ENCODE results near the gene RREB1.

The RREB1 gene

GRCh38 chr6:7228662-7229375, 121.1 kb downstream of the RREB1 start:
- CTCF ChIA-PET = no interaction called here
- DNase-seq (ENCODE audit: extremely low spot score) = no peak
- POLR2A ChIA-PET = no interaction called here
- TF ChIP-seq PKNOX1 (IDR thresholded peaks at IDR 0.05) (no peak), CTBP1 (IDR thresholded peaks at IDR 0.05; ENCODE audit: borderline replicate concordance) (no peak), TARDBP (IDR thresholded peaks at IDR 0.05) (no peak), ELF4 (IDR thresholded peaks at IDR 0.05) (no peak), ZNF384 (IDR thresholded peaks at IDR 0.05) (no peak), SP1 (IDR thresholded peaks at IDR 0.05) (no peak), SUZ12 (IDR thresholded peaks at IDR 0.05) (no peak), LEF1 (IDR thresholded peaks at IDR 0.05; ENCODE audit: borderline replicate concordance) (no peak), BHLHE40 (IDR thresholded peaks at IDR 0.05; ENCODE audit: borderline replicate concordance) (no peak), ARNT (IDR thresholded peaks at IDR 0.05) (no peak)

GRCh38 chr6:7229376-7230326, 121.9 kb downstream of the RREB1 start:
- CTCF ChIA-PET = no interaction called here
- TF ChIP-seq TARDBP (IDR thresholded peaks at IDR 0.05) = no peak
- no peak for TF ChIP-seq L3MBTL2 (conservative IDR thresholded peaks at IDR 0.05)
- POLR2A ChIA-PET = no interaction called here
- no peak for DNase-seq (ENCODE audit: extremely low spot score)

- ChIA-PET POLR2A (no interaction called here), CTCF (no interaction called here)
- DNase-seq (ENCODE audit: extremely low spot score) = no peak
- no peak for TF ChIP-seq SUZ12 (IDR thresholded peaks at IDR 0.05)
- TF ChIP-seq ZNF384 (IDR thresholded peaks at IDR 0.05) = no peak
Observed at GRCh38 chr6:7230327-7230691, 122.5 kb downstream of the RREB1 start.

- TF ChIP-seq TARDBP (IDR thresholded peaks at IDR 0.05) (no peak), FOXA1 (IDR thresholded peaks at IDR 0.05) (no peak), HDGF (IDR thresholded peaks at IDR 0.05; ENCODE audit: borderline replicate concordance) (no peak), LEF1 (IDR thresholded peaks at IDR 0.05; ENCODE audit: borderline replicate concordance) (no peak), FOXM1 (IDR thresholded peaks at IDR 0.05; ENCODE audit: borderline replicate concordance) (no peak), ARNT (IDR thresholded peaks at IDR 0.05) (no peak), ZNF384 (IDR thresholded peaks at IDR 0.05) (no peak), L3MBTL2 (conservative IDR thresholded peaks at IDR 0.05) (no peak), SP1 (IDR thresholded peaks at IDR 0.05) (no peak), PKNOX1 (IDR thresholded peaks at IDR 0.05) (no peak), SUZ12 (IDR thresholded peaks at IDR 0.05) (no peak), ELF4 (IDR thresholded peaks at IDR 0.05) (no peak), BHLHE40 (IDR thresholded peaks at IDR 0.05; ENCODE audit: borderline replicate concordance) (no peak)
- no peak for DNase-seq (ENCODE audit: extremely low spot score)
- ChIA-PET CTCF (no interaction called here), POLR2A (no interaction called here)
Observed at GRCh38 chr6:7230956-7231713, 123.4 kb downstream of the RREB1 start.

GRCh38 chr6:7232351-7232750, 124.6 kb downstream of the RREB1 start:
- TF ChIP-seq ZNF384 (IDR thresholded peaks at IDR 0.05) = no peak
- no peak for TF ChIP-seq BHLHE40 (IDR thresholded peaks at IDR 0.05; ENCODE audit: borderline replicate concordance)
- TF ChIP-seq LEF1 (IDR thresholded peaks at IDR 0.05; ENCODE audit: borderline replicate concordance) = no peak
- TF ChIP-seq FOXM1 (IDR thresholded peaks at IDR 0.05; ENCODE audit: borderline replicate concordance) = no peak
- TF ChIP-seq L3MBTL2 (conservative IDR thresholded peaks at IDR 0.05) = no peak
- DNase-seq (ENCODE audit: extremely low spot score) = no peak
- ChIA-PET POLR2A (no interaction called here), CTCF (no interaction called here)

GRCh38 chr6:7234547-7234946, 126.8 kb downstream of the RREB1 start:
- DNase-seq (ENCODE audit: extremely low spot score) = no peak
- TF ChIP-seq BHLHE40 (IDR thresholded peaks at IDR 0.05; ENCODE audit: borderline replicate concordance) = no peak
- no peak for TF ChIP-seq FOXM1 (IDR thresholded peaks at IDR 0.05; ENCODE audit: borderline replicate concordance)
- TF ChIP-seq SP1 (IDR thresholded peaks at IDR 0.05) = no peak
- TF ChIP-seq HDGF (IDR thresholded peaks at IDR 0.05; ENCODE audit: borderline replicate concordance) = no peak
- no peak for TF ChIP-seq ARNT (IDR thresholded peaks at IDR 0.05)
- no peak for TF ChIP-seq ZNF384 (IDR thresholded peaks at IDR 0.05)
- TF ChIP-seq ELF4 (IDR thresholded peaks at IDR 0.05) = no peak
- TF ChIP-seq PKNOX1 (IDR thresholded peaks at IDR 0.05) = no peak
- TF ChIP-seq L3MBTL2 (conservative IDR thresholded peaks at IDR 0.05) = no peak
- TF ChIP-seq FOXA1 (IDR thresholded peaks at IDR 0.05) = no peak
- no peak for TF ChIP-seq LEF1 (IDR thresholded peaks at IDR 0.05; ENCODE audit: borderline replicate concordance)
- no peak for TF ChIP-seq TARDBP (IDR thresholded peaks at IDR 0.05)
- no peak for TF ChIP-seq SUZ12 (IDR thresholded peaks at IDR 0.05)
- TF ChIP-seq NFRKB (IDR thresholded peaks at IDR 0.05) = no peak
- TF ChIP-seq CTBP1 (IDR thresholded peaks at IDR 0.05; ENCODE audit: borderline replicate concordance) = no peak
- no peak for TF ChIP-seq FOXK2 (IDR thresholded peaks at IDR 0.05)
- POLR2A ChIA-PET = no interaction called here
- CTCF ChIA-PET = interaction anchor here (0.9 kb wide), 1 partner anchor 9 kb away, joined by 3 read pairs; no protein-coding TSS in a partner anchor
